HEK293T (cell line): Measurements from ENCODE around the gene MRPL38.
"Not testable (repeated sequence)": the region's sequence is repeated elsewhere in the genome, so short reads cannot be mapped to it uniquely, and the experiment has no call there.

Experiments used
- CTCF ChIA-PET: fragments of 350-600 bp; formaldehyde crosslinking; extraction: SDS; loops from one replicate; lab custom pipeline; 2021; ENCODE audit warnings: antibody characterized with exemption, inconsistent platforms; lab: Yijun Ruan, JAX
- POLR2A ChIA-PET: fragments of 350-600 bp; formaldehyde crosslinking; extraction: SDS; loops from one replicate; lab custom pipeline; 2020; ENCODE audit warnings: antibody characterized with exemption, inconsistent platforms; lab: Yijun Ruan, JAX
- DNase-seq: peaks from one replicate; pipeline ENCODE4 v3.0.0; 2012; ENCODE audit warnings: mixed read lengths; ENCODE audit errors: extremely low spot score
- ARNT ChIP-seq: fragments of 450-650 bp; IDR thresholded peaks from 2 replicates; pipeline ENCODE4 v1.6.1; 2017; ENCODE audit warnings: mild to moderate bottlenecking
- BHLHE40 ChIP-seq: fragments of 450-650 bp; IDR thresholded peaks from 2 replicates; pipeline ENCODE4 v1.6.1; 2016; ENCODE audit warnings: mild to moderate bottlenecking, moderate library complexity, borderline replicate concordance
- FOXA1 ChIP-seq: fragments of 450-650 bp; IDR thresholded peaks from 2 replicates; pipeline ENCODE4 v1.6.1; 2016; ENCODE audit warnings: mild to moderate bottlenecking
- FOXK2 ChIP-seq: fragments of 450-650 bp; IDR thresholded peaks from 2 replicates; pipeline ENCODE4 v1.6.1; 2016; ENCODE audit warnings: mild to moderate bottlenecking
- FOXM1 ChIP-seq: fragments of 450-650 bp; IDR thresholded peaks from 2 replicates; pipeline ENCODE4 v1.6.1; 2017; ENCODE audit warnings: mild to moderate bottlenecking, borderline replicate concordance
- HDGF ChIP-seq: fragments of 450-650 bp; IDR thresholded peaks from 2 replicates; pipeline ENCODE4 v1.6.1; 2017; ENCODE audit warnings: antibody characterized with exemption, borderline replicate concordance
- L3MBTL2 ChIP-seq: fragments of 450-650 bp; conservative IDR thresholded peaks from 2 replicates; pipeline ENCODE4 v1.6.1; 2016; ENCODE audit warnings: mild to moderate bottlenecking
- LEF1 ChIP-seq: fragments of 450-650 bp; IDR thresholded peaks from 2 replicates; pipeline ENCODE4 v1.6.1; 2017; ENCODE audit warnings: mild to moderate bottlenecking, borderline replicate concordance
- NFRKB ChIP-seq: fragments of 450-650 bp; IDR thresholded peaks from 2 replicates; pipeline ENCODE4 v1.6.1; 2016; ENCODE audit warnings: mild to moderate bottlenecking, moderate library complexity
- SP1 ChIP-seq: fragments of 450-650 bp; IDR thresholded peaks from 2 replicates; pipeline ENCODE4 v1.6.1; 2017
- SUZ12 ChIP-seq: fragments of 450-650 bp; IDR thresholded peaks from 2 replicates; pipeline ENCODE4 v1.6.1; 2016; ENCODE audit warnings: mild to moderate bottlenecking
- TARDBP ChIP-seq: fragments of 450-650 bp; IDR thresholded peaks from 2 replicates; pipeline ENCODE4 v1.6.1; 2016
- ZNF384 ChIP-seq: fragments of 450-650 bp; IDR thresholded peaks from 2 replicates; pipeline ENCODE4 v1.6.1; 2016
- TF ChIP-seq, protein P1 (sequence below): fragments of 450-650 bp; IDR thresholded peaks from 2 replicates; pipeline ENCODE4 v1.6.1; 2016

The MRPL38 gene

DNA sequence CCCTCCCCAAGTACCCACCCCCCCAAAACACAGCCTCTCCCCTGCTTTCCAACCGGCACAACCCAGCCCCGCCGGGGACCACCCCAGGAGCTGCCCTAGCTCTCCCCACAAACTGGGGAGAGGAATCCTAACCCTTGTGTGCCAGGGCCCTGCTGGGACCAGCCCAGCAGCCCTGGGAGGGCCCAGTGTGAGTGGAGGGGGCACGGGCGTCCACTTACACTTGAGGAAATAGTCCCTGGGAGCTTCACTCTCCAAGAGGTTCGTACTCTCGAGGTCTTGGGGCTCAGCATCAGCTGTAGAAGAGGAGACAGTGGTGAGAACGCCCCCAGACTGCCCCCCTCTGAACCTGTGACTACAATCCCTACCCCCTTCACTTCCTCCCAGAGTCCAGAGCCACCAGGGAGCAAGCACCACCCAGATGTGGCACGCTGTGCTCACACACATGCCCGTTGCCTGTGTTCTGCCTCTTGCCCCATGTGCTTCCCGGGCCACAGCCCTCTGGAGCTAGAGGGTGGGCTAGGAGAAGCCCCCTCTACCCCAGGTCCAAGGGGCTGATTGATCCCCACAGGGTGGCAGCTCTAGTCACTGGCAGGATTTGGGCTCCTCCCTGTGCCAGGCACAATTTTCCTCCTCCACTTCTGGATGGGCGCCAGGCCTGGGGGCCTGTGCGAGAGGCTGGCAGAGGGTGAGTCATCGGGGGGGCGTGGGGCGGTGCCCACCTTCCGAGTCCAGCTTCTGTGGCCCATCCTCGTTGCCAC, 29.3 kb downstream of the MRPL38 start:
- CTCF ChIA-PET: interaction anchor here (1.0 to 1.7 kb wide), 2 partner anchors 14 to 205 kb away, joined by 3 to 6 read pairs; no protein-coding TSS in a partner anchor
- no peak for DNase-seq
- POLR2A ChIA-PET: interaction anchor here (1.0 to 4.4 kb wide), 4 partner anchors 11 to 91 kb away, joined by 3 to 26 read pairs (median 6); partner anchors contain the start of genes TRIM65, UNK and WBP2
- TF ChIP-seq LEF1 (no peak), SUZ12 (no peak)

DNA sequence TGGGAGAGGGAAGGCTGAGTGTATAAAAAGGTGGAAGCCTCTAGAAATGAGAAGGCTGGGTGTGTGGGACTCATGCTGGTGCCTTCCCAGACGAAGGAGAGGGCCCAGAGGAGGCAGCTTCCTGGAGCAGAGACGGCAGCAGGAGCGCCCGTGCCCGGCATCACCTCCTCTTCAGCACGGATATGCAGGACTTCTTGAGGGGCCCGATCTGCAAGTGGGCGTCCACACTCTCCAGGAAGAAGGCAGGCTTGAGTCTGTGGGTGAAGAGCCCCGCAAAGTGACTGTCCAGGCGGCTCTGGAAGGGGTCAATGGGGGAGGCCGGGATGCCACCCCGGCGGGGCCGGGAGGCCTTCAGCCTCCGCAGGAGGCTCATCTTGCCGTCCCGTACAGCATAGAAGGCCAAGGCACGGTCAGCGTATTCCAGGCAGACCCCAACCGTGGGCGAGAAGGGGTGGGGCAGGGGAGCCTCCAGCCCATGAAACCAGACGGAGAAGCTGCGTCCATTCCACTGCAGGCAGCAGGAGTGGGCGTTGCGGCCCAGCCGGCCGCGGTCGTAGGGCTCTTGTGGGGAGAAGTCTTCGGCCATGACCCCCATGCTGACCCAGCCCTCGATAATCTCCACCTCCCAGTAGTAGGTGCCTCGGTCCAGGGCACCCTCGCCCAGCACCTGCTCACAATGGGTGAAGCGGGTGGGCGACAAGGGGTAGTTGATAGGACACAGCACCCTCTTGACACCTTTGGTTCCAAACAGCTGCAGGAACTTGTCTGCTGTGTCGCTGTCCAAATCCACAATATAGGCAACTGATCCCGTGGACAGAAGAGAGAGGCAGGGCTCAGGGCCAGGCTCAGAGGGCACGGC, 30.1 kb downstream of the MRPL38 start:
- TF ChIP-seq L3MBTL2: no peak
- no peak for TF ChIP-seq NFRKB
- no peak for TF ChIP-seq BHLHE40
- CTCF ChIA-PET: interaction anchor here (1.7 to 3.9 kb wide), 2 partner anchors 13 to 14 kb away, joined by 6 to 33 read pairs; no protein-coding TSS in a partner anchor
- no peak for DNase-seq
- POLR2A ChIA-PET: interaction anchor here (0.7 to 4.4 kb wide), 4 partner anchors 10 to 22 kb away, joined by 3 to 26 read pairs (median 4); partner anchors contain the start of genes TRIM65 and WBP2

- DNase-seq: no peak
- no peak for TF ChIP-seq BHLHE40
- ChIA-PET POLR2A (interaction anchor here (0.7 to 1.7 kb wide), 3 partner anchors 13 to 23 kb away, joined by 4 to 6 read pairs (median 5); partner anchors contain the start of genes TRIM65 and WBP2), CTCF (interaction anchor here (1.3 to 3.9 kb wide), 2 partner anchors 13 to 28 kb away, joined by 5 to 33 read pairs; no protein-coding TSS in a partner anchor)
Observed at GRCh38 chr17:75873587-75874322, 30.9 kb downstream of the MRPL38 start.

GRCh38 chr17:75872434-75873351, 32.0 kb downstream of the MRPL38 start:
- DNase-seq: no peak
- POLR2A ChIA-PET: interaction anchor here (1.0 to 1.7 kb wide), 4 partner anchors 15 to 93 kb away, joined by 3 to 6 read pairs (median 3); partner anchors contain the start of genes MRPL38 and WBP2
- CTCF ChIA-PET: interaction anchor here (1.3 to 3.9 kb wide), 3 partner anchors 12 to 27 kb away, joined by 5 to 33 read pairs (median 6); no protein-coding TSS in a partner anchor
- no peak for TF ChIP-seq FOXA1
- no peak for TF ChIP-seq SP1
- no peak for TF ChIP-seq NFRKB
- no peak for TF ChIP-seq SUZ12
- TF ChIP-seq FOXK2: no peak
- no peak for TF ChIP-seq BHLHE40
- no peak for TF ChIP-seq ARNT
- TF ChIP-seq HDGF: no peak
- TF ChIP-seq, protein P1, sequence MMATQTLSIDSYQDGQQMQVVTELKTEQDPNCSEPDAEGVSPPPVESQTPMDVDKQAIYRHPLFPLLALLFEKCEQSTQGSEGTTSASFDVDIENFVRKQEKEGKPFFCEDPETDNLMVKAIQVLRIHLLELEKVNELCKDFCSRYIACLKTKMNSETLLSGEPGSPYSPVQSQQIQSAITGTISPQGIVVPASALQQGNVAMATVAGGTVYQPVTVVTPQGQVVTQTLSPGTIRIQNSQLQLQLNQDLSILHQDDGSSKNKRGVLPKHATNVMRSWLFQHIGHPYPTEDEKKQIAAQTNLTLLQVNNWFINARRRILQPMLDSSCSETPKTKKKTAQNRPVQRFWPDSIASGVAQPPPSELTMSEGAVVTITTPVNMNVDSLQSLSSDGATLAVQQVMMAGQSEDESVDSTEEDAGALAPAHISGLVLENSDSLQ: no peak
- no peak for TF ChIP-seq TARDBP

DNA sequence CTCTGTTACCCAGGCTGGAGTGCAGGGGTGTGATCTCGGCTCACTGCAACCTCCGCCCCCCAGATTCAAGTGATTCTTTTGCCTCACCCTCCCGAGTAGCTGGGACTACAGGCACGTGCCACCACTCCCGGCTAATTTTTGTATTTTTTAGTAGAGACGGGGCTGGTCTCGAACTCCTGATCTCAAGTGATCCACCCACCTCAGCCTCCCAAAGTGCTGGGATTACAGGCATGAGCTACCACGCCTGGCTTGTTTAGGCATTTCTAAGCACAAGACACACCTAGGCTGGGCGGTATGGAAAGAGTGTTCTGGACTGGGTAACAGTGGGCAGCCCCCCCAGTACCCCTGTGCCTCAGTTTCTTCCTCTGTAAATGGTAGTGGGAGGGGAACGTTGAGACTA, 34.5 kb downstream of the MRPL38 start:
- DNase-seq, CTCF ChIA-PET: not testable (repeated sequence)
- POLR2A ChIA-PET: interaction anchor here (1.2 to 1.6 kb wide), 2 partner anchors 15 to 90 kb away, joined by 5 read pairs; partner anchors contain the start of gene WBP2

GRCh38 chr17:75869282-75870141, 35.2 kb downstream of the MRPL38 start:
- ChIA-PET POLR2A (interaction anchor here (1.2 to 1.6 kb wide), 2 partner anchors 15 to 89 kb away, joined by 5 read pairs; partner anchors contain the start of gene WBP2), CTCF (interaction anchor here (1.5 kb wide), 1 partner anchor 136 kb away, joined by 3 read pairs; no protein-coding TSS in a partner anchor)
- TF ChIP-seq FOXK2 (no peak), BHLHE40 (no peak), ZNF384 (no peak), L3MBTL2 (no peak), ARNT (no peak), FOXM1 (no peak), HDGF (no peak), LEF1 (no peak)
- no peak for DNase-seq

DNA sequence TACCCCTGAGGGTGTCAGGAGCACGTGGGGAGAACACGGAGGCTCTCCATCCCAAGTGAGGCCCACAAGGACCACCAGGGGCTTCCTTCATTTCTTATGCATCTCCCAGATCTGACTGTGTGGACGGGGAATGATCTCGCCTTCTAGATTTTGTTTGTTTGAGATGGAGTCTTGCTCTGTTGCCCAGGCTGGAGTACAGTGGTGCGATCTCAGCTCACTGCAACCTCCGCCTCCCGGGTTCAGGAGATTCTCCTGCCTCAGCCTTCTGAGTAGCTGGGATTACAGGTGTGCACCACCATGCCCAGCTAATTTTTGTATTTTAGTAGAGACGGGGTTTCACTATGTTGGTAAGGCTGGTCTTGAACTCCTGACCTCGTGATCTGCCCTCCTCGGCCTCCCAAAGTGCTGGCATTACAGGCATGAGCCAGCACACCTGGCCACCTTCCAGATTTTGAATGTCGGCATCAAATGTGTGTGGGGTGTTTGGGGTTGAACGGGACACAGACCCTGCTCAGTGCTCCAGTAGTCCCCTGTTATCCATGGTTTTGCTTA, 35.9 kb downstream of the MRPL38 start:
- not testable (repeated sequence) for DNase-seq
- CTCF ChIA-PET: interaction anchor here (1.5 kb wide), 1 partner anchor 137 kb away, joined by 3 read pairs; no protein-coding TSS in a partner anchor
- POLR2A ChIA-PET: interaction anchor here (1.6 kb wide), 1 partner anchor 14 kb away, joined by 5 read pairs; the partner anchor contains the start of gene WBP2

DNA sequence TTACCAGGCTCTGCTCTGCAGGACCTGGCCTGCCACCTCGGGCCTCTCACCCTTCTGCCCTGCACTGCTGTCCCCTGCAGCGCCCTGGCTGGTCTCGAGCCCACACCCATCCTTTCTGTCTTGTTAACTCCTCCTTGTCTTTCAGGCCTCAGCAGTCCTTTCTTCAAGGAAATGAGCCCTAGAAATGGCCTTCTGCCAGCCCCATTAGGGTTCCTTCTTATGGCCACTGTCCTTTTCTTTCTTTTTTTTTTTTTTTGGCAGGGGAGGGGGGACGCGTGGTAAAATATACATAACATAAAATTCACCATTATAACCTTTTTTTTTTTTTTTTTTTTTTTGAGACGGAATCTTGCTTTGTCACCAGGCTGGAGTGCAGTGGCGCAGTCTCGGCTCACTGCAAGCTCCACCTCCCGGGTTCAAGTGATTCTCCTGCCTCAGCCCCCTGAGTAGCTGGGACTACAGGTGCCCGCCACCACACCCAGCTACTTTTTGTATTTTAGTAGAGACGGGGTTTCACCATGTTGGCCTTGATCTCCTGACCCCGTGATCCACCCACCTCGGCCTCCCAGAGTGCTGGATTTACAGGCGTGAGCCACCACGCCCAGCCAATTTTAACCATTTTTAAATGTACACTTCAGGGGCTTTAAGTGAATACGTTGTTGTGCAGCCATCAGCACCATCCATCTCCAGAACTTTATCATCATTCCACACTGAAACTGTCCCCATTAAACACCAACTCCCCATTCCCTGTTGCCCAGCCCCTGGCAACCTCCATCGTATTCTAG, 39.1 kb downstream of the MRPL38 start:
- POLR2A ChIA-PET, DNase-seq: not testable (repeated sequence)
- CTCF ChIA-PET: interaction anchor here (0.7 kb wide), 1 partner anchor 26 kb away, joined by 4 read pairs; no protein-coding TSS in a partner anchor

- ChIA-PET POLR2A (interaction anchor here (0.8 to 2.4 kb wide), 3 partner anchors 10 to 85 kb away, joined by 3 to 6 read pairs (median 4); partner anchors contain the start of gene WBP2), CTCF (interaction anchor here (0.6 to 0.7 kb wide), 3 partner anchors 26 to 372 kb away, joined by 3 to 4 read pairs (median 3); no protein-coding TSS in a partner anchor)
- not testable (repeated sequence) for DNase-seq
Observed at GRCh38 chr17:75864887-75865286, 39.8 kb downstream of the MRPL38 start.
